Lung (tissue), 12 donors: Measurements from ENCODE around the gene NIPA2. TPM values are rescaled to one million over a fixed set of nuclear protein-coding genes. Genes with fewer than 3 reads are reported as not detected.

Source experiments
- ATAC-seq: fragments of 200-7000 bp; cut with Tn5 transposase; one replicate; pipeline ENCODE4 v1.9.1; 2020; ENCODE audit warnings: moderate number of reproducible peaks; ENCODE audit not compliant: insufficient read depth, low FRiP score
- DNase-seq, 3 donors: peaks; one replicate each; pipeline ENCODE4 v3.0.0-alpha.2; 2013 to 2017
- H3K27ac ChIP-seq, 2 donors: one replicate each; pipeline ENCODE4 v1.5.1; 2013; ENCODE audit warnings: mild to moderate bottlenecking in 2 of 2, moderate library complexity in 2 of 2, control low read depth in 1 of 2, inconsistent platforms in 1 of 2, low read depth in 1 of 2, low read length in 1 of 2
- H3K27me3 ChIP-seq, 3 donors: one replicate each; pipeline ENCODE4 v1.5.1; 2013; ENCODE audit warnings: low read length in 2 of 3; ENCODE audit not compliant: control insufficient read depth in 3 of 3, insufficient read depth in 3 of 3
- H3K36me3 ChIP-seq, 4 donors: one replicate each; pipeline ENCODE4 v1.5.1; 2013; ENCODE audit warnings: low read length in 4 of 4, mild to moderate bottlenecking in 1 of 4, moderate library complexity in 1 of 4; ENCODE audit not compliant: control insufficient read depth in 4 of 4, insufficient read depth in 4 of 4
- H3K4me1 ChIP-seq, 5 donors: one replicate each; pipeline ENCODE4 v1.5.1; 2013; ENCODE audit warnings: low read length in 5 of 5, mild to moderate bottlenecking in 2 of 5, moderate library complexity in 1 of 5; ENCODE audit not compliant: control insufficient read depth in 5 of 5, insufficient read depth in 5 of 5
- H3K4me3 ChIP-seq: one replicate; pipeline ENCODE4 v1.5.1; 2013; ENCODE audit warnings: mild to moderate bottlenecking, control low read depth, moderate library complexity
- H3K9ac ChIP-seq, 2 donors: one replicate each; pipeline ENCODE4 v1.5.1; 2013; ENCODE audit warnings: low read length in 2 of 2, control low read depth in 1 of 2; ENCODE audit not compliant: insufficient read depth in 1 of 2
- H3K9me3 ChIP-seq, 4 donors: one replicate each; pipeline ENCODE4 v1.5.1; 2013; ENCODE audit warnings: low read length in 3 of 4, mild to moderate bottlenecking in 1 of 4, moderate library complexity in 1 of 4; ENCODE audit not compliant: control insufficient read depth in 4 of 4, insufficient read depth in 3 of 4
- WGBS, 2 donors: extraction: QIAGEN DNeasy Blood & Tissue Kit; methylation state at CpG; one replicate each; pipeline ENCODE4 v1.1.7; 2013; 5-methylcytosine and 5-hydroxymethylcytosine counted together
- polyA plus RNA-seq, 2 donors: library from polyadenylated mRNA; stranded (reverse); fragments of 200-250 nt; gene quantifications; one replicate each; pipeline ENCODE4 v1.2.1, GENCODE V29; 2013
- total RNA-seq, 2 donors: library from RNA; depleted of rRNA in 1 of 2; stranded (reverse); fragments of >200 nt in 1 of 2; gene quantifications; one replicate each; pipeline ENCODE4 v1.2.1, GENCODE V29; 2014 to 2021
- TF ChIP-seq, protein P1 (sequence below): IDR thresholded peaks from 2 replicates; pipeline ENCODE4 v1.5.1; 2012; ENCODE audit warnings: mild to moderate bottlenecking; ENCODE audit errors: control extremely low read depth, extremely low read depth
- donor health status: control.
- donor health status: control.
- donor health status: Bipolar disorder and iron deficiency.
- donor health status: healthy.
- donor health status: DM: yes; HTN: yes; CAD: no.

Gene NIPA2
- total and polyA plus RNA-seq, 4 donors = 12.5 to 53.7 (median 42.5) TPM

DNA sequence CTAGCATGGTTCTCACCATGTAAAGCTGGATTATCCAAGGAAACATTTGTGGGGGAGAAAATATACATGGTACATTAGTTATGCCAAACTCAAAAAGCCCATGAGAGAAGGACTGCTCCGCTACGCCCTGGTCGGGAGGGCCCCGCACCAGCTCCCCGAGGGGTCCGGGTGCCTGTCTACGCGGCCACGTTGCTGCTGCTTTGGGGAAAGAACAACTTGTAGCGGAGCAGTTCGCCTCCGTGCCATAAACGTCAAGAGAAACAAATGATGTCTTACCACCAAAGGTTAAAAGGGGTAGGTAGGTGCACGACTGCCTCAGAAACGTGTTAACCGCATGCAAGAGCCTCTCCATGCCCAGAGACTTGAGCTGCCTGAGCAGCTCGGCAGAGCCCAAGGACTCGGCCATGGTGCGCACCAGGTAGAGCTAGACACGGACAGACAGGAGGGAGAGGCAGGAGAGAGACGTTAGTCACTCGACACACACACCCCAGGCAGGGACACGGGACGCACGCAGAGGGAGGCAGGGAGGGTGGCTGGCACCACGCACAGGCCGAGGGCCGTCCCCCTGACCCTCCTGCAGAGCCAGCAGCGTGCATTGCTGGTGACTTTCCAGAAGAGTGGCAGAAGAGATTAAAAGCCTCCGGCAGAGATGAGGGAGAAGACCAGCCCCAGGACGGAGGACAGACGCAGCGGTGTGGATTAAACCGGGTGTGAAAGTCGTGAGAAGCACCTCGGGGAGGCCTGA is 78.3 kb downstream of the NIPA2 start:
- no peak for DNase-seq
- no peak for ATAC-seq
- WGBS, 2 donors = 96% methylated on average over 36 of the region's 36 CpGs
- TF ChIP-seq, protein P1, sequence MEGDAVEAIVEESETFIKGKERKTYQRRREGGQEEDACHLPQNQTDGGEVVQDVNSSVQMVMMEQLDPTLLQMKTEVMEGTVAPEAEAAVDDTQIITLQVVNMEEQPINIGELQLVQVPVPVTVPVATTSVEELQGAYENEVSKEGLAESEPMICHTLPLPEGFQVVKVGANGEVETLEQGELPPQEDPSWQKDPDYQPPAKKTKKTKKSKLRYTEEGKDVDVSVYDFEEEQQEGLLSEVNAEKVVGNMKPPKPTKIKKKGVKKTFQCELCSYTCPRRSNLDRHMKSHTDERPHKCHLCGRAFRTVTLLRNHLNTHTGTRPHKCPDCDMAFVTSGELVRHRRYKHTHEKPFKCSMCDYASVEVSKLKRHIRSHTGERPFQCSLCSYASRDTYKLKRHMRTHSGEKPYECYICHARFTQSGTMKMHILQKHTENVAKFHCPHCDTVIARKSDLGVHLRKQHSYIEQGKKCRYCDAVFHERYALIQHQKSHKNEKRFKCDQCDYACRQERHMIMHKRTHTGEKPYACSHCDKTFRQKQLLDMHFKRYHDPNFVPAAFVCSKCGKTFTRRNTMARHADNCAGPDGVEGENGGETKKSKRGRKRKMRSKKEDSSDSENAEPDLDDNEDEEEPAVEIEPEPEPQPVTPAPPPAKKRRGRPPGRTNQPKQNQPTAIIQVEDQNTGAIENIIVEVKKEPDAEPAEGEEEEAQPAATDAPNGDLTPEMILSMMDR = no peak
- no peaks in the 10 kb centered on the region for H3K9me3 ChIP-seq
- peaks cover 3 to 52% (median 39%) of the 10 kb centered on the region in 4 donors for H3K36me3 ChIP-seq
- H3K27ac ChIP-seq = no peak overlapping the region
- H3K27me3 ChIP-seq = no peaks in the 10 kb centered on the region
- H3K4me3 ChIP-seq = no peak overlapping the region
- no peak overlapping the region for H3K9ac ChIP-seq
- H3K4me1 ChIP-seq = peaks cover 0 to 1% (median 0%) of the 10 kb centered on the region in 5 donors

DNA sequence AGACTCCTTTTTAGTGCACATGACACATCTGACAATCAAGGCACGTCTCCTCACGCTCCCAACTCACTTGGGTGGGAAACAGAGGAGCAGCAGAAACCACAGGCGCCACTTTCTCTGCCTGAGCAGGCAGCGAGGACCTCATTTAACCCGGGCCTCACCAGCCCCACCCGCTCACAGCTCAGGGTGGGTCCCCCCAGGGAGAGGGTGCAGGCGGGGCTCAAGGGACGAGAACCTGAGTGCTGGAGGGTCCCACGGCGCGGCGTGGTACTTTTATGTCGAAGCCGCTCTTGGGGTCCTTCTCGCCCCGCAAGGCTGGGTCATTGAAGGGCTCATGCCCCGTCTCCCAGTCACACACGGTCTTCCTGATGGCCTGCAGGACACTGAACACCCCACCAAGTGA is 79.1 kb downstream of the NIPA2 start:
- H3K36me3 ChIP-seq = peaks cover 0 to 51% (median 38%) of the 10 kb centered on the region in 4 donors
- H3K9me3 ChIP-seq = no peaks in the 10 kb centered on the region
- H3K4me3 ChIP-seq = no peak overlapping the region
- no peak overlapping the region for H3K27ac ChIP-seq
- ATAC-seq (no peak), DNase-seq (no peak)
- TF ChIP-seq, protein P1 = no peak
- no peaks in the 10 kb centered on the region for H3K4me1 ChIP-seq
- H3K9ac ChIP-seq = no peak overlapping the region
- no peaks in the 10 kb centered on the region for H3K27me3 ChIP-seq
- WGBS, 2 donors = 95 to 96% methylated on average over 18 of the region's 18 CpGs

Other genes starting within 250 kb of the NIPA2 start
- 10 to 100 TPM; 10.8 to 15.3 TPM for gene NIPA1, start 52.0 kb upstream of the NIPA2 start, total RNA-seq
- 1 to 10 TPM; 3.9 to 5.2 TPM for gene NIPA1, start 52.0 kb upstream of the NIPA2 start, polyA plus RNA-seq
- 100 to 1,000 TPM; 108 to 136 TPM for gene CYFIP1, start 141.7 kb downstream of the NIPA2 start, total RNA-seq
- 10 to 100 TPM; 27.0 to 65.5 TPM for gene CYFIP1, start 141.7 kb downstream of the NIPA2 start, polyA plus RNA-seq
- gene TUBGCP5, start 200.9 kb downstream of the NIPA2 start, total RNA-seq = 10 to 100 TPM; 16.0 to 34.7 TPM
- gene TUBGCP5, start 200.9 kb downstream of the NIPA2 start, polyA plus RNA-seq = 1 to 10 TPM; 6.2 to 7.6 TPM